Activated CD8-positive, alpha-beta memory T cell treated with anti-CD3 and anti-CD28 coated beads, Interleukin-2, amount 50 U/mL, for 1 hour (primary cell): ENCODE results near the gene MST1.
A peak's percentile ranks its signal among the peaks of the same experiment; 100 is the strongest.

ENCODE experiments used
- DNase-seq: peaks from one replicate; pipeline ENCODE4 v3.0.0-alpha.2; 2020; ENCODE audit errors: extremely low read depth

MST1 gene

GRCh38 chr3:49717959-49718857, 28.9 kb upstream of the MST1 start:
- no peak for DNase-seq

GRCh38 chr3:49717211-49717958, 28.1 kb upstream of the MST1 start:
- no peak for DNase-seq

- DNase-seq, result no peak
These were observed 27.5 kb upstream of the MST1 start for GRCh38 chr3:49716691-49717210.

GRCh38 chr3:49716169-49716568, 26.9 kb upstream of the MST1 start:
- no peak for DNase-seq

- DNase-seq, result no peak
These were observed 26.4 kb upstream of the MST1 start for GRCh38 chr3:49715611-49716121.

GRCh38 chr3:49714728-49715550, 25.7 kb upstream of the MST1 start:
- no peak for DNase-seq

- no peak for DNase-seq
These were observed 24.2 kb upstream of the MST1 start for GRCh38 chr3:49713336-49714105.

GRCh38 chr3:49712631-49713317, 23.5 kb upstream of the MST1 start:
- no peak for DNase-seq

GRCh38 chr3:49712166-49712565, 22.9 kb upstream of the MST1 start:
- DNase-seq, result no peak

GRCh38 chr3:49711489-49711888, 22.2 kb upstream of the MST1 start:
- no peak for DNase-seq

GRCh38 chr3:49709852-49710251, 20.6 kb upstream of the MST1 start:
- DNase-seq, result no peak

GRCh38 chr3:49707113-49707480, 17.8 kb upstream of the MST1 start:
- DNase-seq, result no peak

- DNase-seq, result no peak
These were observed 17.3 kb upstream of the MST1 start for GRCh38 chr3:49706456-49707112.

GRCh38 chr3:49705390-49705960, 16.2 kb upstream of the MST1 start:
- DNase-seq, result no peak

- no peak for DNase-seq
These were observed 15.4 kb upstream of the MST1 start for GRCh38 chr3:49704629-49705028.

- no peak for DNase-seq
These were observed 14.7 kb upstream of the MST1 start for GRCh38 chr3:49703956-49704355.

- DNase-seq, result peak; percentile 24
These were observed 14.2 kb upstream of the MST1 start for GRCh38 chr3:49703443-49703927.

GRCh38 chr3:49702672-49703071, 13.4 kb upstream of the MST1 start:
- no peak for DNase-seq

- no peak for DNase-seq
These were observed 12.3 kb upstream of the MST1 start for GRCh38 chr3:49701388-49702077.
